Glomerular endothelial cell (primary cell): ENCODE measurements around the gene MAIP1. TPM values are rescaled to one million over a fixed set of nuclear protein-coding genes. Genes with fewer than 3 reads are reported as not detected.

Experiments
- DNase-seq: peaks from one replicate; pipeline ENCODE4 v3.0.0-alpha.2; 2011; ENCODE audit warnings: low read depth, low spot score; ENCODE audit errors: extremely low read depth
- total RNA-seq: library from RNA; depleted of rRNA; stranded (reverse); fragments of >200 nt; gene quantifications from 2 replicates; pipeline ENCODE4 v1.2.3, GENCODE V29; 2015

Gene MAIP1
- total RNA-seq, 1 donor from 2014 or later = 27.1 TPM

GRCh38 chr2:199946836-199947235 lies 8.5 kb upstream of the MAIP1 start:
- no peak for DNase-seq

DNA sequence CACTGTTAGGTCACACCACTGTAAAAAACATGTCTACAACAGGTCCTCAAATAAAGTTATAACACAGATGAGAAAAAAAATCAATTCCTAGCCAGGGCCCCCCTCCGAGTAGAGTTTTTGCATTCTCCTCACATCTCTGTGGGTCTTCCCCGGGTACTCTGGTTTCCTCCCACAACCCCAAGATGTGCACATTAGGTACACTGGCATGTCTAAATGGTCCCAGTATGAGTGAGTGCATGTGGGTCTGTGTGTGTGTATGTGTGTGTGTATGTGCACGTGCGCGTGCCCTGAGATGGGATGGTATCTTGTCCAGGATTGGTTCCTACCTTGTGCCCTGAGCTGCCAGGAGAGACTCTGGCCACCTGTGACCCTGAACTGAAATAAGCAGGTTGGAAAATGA lies 5.0 kb upstream of the MAIP1 start:
- no peak for DNase-seq

DNA sequence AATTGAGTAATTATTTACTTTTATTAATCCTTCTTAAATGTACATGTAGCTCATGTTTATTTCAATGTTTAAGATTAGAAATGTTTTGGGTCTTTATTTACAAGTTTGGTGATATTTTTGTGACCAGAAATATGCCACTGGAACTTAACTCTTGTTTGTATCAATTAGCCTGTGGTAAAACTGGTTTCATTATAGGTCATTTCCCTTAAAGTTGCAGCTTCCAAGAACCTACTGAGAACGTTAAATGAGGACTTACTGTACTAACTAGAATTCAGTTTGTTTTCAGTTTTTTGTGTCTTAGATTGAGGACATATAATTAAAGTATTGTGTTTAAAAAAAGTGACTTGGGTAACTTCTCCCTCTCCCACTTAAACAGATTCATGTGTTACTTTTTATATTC lies 4.4 kb upstream of the MAIP1 start:
- no peak for DNase-seq

DNA sequence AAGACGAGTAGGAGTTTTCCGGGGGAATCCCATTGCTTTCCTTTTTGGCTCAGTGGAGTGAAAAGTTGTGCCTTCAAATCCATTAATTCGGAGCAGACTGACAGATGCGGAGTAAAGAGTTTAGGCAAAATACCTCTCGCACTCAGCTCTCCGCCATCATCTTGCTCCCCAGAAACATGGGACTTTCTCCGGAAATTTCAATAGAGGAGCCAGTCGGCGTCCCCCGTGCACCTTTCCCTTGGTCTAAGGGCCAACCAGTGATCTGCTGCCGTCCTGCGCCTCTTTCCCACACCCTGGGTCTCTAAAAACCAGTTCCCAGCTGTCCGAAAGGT lies 409 bp upstream of the MAIP1 start:
- no peak for DNase-seq

- DNase-seq = no peak
Observed at GRCh38 chr2:199956062-199956380, 639 bp downstream of the MAIP1 start.

DNA sequence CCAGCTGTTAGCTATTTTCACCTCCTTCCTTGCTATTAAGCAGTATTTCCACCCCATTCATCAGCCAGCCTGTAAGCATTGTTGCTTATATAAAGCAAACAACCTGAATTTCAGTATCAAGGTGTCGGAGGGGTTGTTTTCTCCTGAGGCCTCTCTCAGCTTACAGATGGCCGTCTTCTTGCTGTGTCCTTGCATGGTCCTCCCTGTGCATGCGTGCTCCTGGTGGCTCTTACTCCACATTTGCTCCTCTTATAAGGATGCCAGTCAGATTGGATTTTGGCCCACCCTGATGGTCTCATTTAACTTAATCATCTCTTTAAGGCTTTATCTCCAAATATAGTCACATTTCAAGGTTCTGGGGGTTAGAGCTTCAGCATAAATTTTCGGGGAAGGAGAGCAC lies 2.6 kb downstream of the MAIP1 start:
- DNase-seq = no peak

GRCh38 chr2:199962203-199962602 lies 6.8 kb downstream of the MAIP1 start:
- DNase-seq = no peak

DNA sequence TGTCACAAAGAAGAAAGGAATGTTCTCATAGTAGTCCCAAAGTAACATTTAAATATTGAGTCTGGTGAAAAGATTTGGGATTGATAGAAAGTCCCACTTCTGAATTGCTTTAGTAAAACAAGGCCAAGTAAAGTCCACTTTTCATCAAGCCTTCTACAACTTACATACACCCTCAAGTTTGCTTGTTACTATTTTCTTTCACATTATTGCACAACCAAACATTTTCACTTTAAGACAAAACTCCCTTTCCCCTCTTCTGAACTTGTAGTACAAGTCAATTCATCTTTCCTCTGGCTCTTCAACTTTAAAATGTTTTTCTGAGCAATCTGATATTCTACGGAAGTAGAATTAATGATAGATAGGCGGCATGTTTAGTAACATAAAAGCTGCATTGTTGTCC lies 11.0 kb downstream of the MAIP1 start:
- DNase-seq = no peak

DNA sequence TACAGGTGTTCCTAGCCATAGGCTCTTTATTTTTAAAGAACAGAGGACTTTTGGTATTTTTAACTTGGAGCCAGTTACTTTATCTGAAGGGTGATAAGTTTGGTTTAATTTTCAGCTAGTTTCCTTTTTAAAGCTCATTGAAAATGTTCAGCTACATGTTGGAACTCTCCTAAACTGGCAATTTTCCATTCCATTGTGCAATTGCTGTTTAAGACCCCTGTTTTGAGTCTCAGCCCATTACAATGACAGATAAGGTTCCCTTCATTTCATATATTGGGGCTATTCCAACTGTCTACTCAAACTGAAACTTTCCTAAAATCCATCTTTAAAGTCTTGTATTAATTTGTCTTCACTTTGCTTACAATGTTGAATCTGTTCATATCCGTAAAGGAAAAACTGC lies 11.6 kb downstream of the MAIP1 start:
- DNase-seq = no peak

- DNase-seq = no peak
Observed at GRCh38 chr2:199968126-199968525, 12.7 kb downstream of the MAIP1 start.

DNA sequence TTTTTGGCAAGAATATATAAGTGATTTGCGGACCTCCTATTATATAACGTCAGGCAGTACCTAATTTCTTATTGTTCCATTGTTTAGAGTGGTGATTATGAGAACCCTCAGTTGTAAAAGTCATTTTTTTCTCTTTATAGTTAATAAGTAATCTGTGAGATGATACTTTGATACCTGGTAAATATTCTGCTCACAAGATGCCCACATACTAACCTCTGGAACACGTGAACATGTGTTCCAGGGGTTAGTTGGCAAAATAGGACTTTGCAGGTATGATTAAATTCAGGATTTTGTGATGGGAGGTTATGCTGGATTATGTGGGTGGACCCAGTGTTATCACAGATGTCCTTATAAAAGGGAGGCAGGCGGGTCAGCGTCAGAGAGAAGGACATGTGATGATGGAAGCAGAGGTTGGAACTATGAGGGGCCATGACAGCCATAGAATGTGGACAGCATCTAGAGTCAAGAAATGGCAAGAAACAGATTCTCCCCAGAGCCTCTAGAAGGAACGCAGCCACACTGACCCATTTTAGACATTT lies 16.8 kb downstream of the MAIP1 start:
- DNase-seq = no peak

GRCh38 chr2:199973703-199974102 lies 18.3 kb downstream of the MAIP1 start:
- no peak for DNase-seq

DNA sequence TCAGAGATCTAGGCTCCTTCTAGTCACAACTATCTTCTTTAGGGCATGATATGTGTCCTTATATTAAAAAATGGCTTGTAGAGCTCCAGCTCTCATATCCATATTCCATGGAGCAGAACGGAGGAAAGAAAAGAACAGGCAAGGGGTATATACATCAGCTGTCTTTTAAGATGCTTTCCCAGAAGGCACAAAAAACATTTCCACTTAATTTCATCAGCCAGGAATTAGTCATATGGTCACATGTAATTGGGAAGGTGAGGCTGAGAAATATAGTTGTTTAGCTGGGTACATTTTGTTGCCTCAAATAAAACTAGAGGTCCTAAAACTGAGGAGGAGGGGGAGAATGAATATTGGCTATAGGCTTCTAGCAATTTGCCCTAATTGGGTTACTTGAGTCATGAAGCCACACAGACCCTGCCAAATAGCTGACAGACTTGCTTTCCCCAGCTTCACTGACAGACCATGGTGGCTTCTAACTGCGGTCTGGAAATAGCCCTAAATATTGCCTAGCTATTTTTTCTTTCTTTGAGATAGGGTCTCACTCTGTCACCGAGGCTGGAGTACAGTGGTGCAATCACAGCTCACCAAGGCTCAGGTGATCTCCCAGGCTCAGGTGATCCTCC lies 20.0 kb downstream of the MAIP1 start:
- DNase-seq = no peak

- no peak for DNase-seq
Observed at GRCh38 chr2:199977984-199978415, 22.6 kb downstream of the MAIP1 start.

- no peak for DNase-seq
Observed at GRCh38 chr2:199979398-199979797, 24.0 kb downstream of the MAIP1 start.

- no peak for DNase-seq
Observed at GRCh38 chr2:199979832-199980628, 24.6 kb downstream of the MAIP1 start.

DNA sequence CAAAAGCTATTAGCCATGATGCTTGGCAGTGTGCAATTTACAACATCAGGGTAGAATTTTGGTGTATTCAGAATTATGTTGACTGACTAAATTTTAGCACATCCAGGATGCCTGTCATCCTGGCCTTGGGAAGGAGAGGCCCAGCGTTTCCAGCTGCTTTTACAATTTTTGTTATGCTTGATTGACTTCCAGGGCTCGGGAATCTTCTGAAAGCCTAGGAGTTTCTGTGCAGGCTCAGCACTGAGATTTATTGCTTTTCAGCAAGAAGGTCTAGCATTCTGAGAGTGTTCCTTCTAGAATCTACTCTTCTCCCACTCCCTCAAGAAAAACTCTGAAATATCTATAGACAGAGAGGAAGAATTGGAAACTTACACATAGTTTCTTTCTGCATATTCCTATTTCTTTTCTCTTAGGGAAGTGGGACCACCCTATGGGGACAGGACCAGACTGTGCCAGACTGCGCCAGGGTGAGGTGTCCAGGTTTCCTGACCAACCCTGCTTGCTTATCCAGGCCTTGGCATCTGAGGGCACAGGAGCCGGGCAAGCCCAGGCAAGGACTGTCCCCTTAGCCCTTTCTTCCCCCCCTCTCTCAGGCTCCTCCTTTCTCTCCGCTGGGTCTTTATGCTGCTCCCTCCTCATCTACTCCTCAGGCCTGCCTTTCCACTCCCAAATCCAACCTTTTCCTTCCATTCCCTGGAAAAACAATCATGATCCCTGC lies 26.9 kb downstream of the MAIP1 start:
- DNase-seq = no peak

- no peak for DNase-seq
Observed at GRCh38 chr2:199983534-199983933, 28.2 kb downstream of the MAIP1 start.

DNA sequence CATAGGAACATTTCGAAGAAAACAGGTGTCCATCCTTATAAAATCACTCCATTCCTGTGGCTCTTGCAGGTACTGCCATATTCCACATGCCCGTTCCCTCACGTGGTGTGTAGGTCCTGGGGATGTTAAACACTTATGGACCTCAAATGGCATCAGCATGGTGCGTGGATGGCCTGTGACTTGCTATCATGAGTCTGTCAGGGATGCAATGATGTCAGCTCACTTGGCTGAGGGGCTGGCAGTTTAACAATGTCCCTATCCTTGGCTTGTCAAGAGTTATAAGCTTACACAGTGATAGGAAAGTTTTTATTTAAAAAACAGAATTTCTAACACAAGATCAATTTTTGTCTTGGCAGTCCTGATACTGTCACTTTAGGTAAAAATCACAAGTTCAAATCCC lies 28.8 kb downstream of the MAIP1 start:
- no peak for DNase-seq

DNA sequence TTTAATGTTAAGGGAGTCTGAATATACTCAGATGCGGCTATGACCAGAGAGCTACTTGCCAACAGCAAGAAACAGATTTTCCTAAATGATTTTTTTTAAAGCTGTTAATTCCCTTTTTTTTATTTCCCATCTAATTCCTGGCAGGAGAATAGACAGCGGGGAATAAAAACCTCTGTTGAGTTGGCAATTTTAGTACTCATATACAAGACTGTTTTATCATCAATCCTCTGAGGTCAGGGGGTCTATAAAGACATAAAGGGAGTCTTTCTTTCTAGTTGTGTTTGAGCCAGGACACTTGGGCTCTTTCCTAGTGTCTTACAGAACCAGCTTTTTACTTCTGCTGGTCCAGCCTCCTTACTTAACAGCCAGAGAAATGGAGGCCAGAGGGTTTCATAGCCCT lies 29.4 kb downstream of the MAIP1 start:
- DNase-seq = no peak

- no peak for DNase-seq
Observed at GRCh38 chr2:199985625-199986207, 30.3 kb downstream of the MAIP1 start.

DNA sequence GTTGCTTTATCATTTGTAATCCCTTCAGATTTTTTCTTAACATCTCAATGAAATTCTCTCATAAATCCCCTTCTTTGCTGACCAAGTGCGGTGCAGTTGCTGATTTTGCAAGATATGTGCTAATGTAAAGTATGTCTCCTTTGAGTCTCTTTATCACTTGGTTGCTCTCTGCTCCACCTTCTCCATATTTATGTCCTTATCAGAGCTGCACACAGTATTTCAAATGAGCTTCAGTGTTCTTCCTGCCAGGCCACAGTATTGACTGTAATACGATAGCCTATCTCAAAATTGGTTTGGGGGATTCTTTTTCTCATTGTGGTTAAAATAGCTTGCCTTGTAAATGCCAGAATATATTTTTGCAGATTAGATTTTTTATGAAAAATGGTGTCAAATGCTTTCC lies 32.2 kb downstream of the MAIP1 start:
- no peak for DNase-seq
